ENCODE measurements around the gene CTNNB1. TPM values are rescaled to one million over a fixed set of nuclear protein-coding genes. Genes with fewer than 3 reads are reported as not detected.

CTNNB1 gene
- total RNA-seq, 4 donors from 2014 or later: 311 to 417 (median 361) TPM

DNA sequence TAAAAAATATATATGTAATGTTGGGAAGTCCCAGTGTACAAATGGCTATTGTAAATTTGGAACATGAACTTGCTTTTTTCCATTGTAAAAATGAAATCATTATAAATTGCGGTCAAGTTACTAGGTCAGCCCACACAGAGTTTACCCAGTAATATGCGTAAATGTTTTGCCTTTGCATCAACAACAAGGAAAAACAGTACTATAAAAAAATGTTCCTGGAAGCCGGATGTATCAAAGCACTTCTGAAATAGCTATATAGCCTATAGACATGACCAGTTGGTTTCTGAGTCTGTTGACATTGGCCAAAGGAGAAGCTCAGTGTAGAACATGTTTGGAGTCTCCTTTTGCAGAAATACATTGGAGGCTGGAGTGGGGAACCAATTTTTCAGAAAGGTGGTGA is 23.2 kb downstream of the CTNNB1 start:
- 67% methylated on average over 3 of the region's 3 CpGs for WGBS
- TF ChIP-seq EP300 (IDR thresholded peaks at IDR 0.05): no peak
- no peak for TF ChIP-seq POLR2AphosphoS5 (IDR thresholded peaks at IDR 0.05)
- TF ChIP-seq, protein P1, sequence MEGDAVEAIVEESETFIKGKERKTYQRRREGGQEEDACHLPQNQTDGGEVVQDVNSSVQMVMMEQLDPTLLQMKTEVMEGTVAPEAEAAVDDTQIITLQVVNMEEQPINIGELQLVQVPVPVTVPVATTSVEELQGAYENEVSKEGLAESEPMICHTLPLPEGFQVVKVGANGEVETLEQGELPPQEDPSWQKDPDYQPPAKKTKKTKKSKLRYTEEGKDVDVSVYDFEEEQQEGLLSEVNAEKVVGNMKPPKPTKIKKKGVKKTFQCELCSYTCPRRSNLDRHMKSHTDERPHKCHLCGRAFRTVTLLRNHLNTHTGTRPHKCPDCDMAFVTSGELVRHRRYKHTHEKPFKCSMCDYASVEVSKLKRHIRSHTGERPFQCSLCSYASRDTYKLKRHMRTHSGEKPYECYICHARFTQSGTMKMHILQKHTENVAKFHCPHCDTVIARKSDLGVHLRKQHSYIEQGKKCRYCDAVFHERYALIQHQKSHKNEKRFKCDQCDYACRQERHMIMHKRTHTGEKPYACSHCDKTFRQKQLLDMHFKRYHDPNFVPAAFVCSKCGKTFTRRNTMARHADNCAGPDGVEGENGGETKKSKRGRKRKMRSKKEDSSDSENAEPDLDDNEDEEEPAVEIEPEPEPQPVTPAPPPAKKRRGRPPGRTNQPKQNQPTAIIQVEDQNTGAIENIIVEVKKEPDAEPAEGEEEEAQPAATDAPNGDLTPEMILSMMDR (IDR thresholded peaks at IDR 0.05): no peak
- TF ChIP-seq POLR2A (IDR thresholded peaks at IDR 0.05): no peak
- no peak overlapping the region for H3K27ac ChIP-seq
- peaks cover 37% of the 10 kb centered on the region for H3K36me3 ChIP-seq
- no peaks in the 10 kb centered on the region for H3K27me3 ChIP-seq
- peaks cover 52% of the 10 kb centered on the region for H3K4me1 ChIP-seq
- no peak for DNase-seq (ENCODE audit: low spot score in 2 of 2)
- no peak overlapping the region for H3K4me3 ChIP-seq
- H3K9me3 ChIP-seq: no peaks in the 10 kb centered on the region

DNA sequence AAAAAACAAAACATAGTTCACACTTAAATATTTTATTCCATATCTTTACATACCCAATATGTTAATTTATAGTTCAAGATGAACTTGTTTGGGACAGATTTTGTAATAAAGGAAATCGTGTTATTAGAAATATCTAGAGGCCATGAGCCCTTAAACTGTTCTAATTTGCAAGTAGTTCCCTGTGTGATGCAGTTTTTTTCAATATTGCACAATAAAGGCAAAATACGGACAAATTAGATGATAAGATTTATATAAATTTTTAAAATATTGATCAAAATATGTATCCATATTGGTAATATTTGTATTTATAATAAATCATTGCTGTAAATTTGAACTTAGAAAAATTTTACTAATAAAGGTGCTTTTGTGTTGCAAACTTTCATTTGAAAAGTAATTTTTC is 23.8 kb downstream of the CTNNB1 start:
- H3K27me3 ChIP-seq: no peaks in the 10 kb centered on the region
- no peak overlapping the region for H3K4me3 ChIP-seq
- no peak for DNase-seq (ENCODE audit: low spot score in 2 of 2)
- no peak for TF ChIP-seq EP300 (IDR thresholded peaks at IDR 0.05)
- no peak for TF ChIP-seq POLR2AphosphoS5 (IDR thresholded peaks at IDR 0.05)
- 68% methylated on average over 2 of the region's 2 CpGs for WGBS
- H3K36me3 ChIP-seq: peaks cover 42% of the 10 kb centered on the region
- no peak overlapping the region for H3K27ac ChIP-seq
- no peaks in the 10 kb centered on the region for H3K9me3 ChIP-seq
- peaks cover 46% of the 10 kb centered on the region for H3K4me1 ChIP-seq

GRCh38 chr3:41223691-41224090 is 24.4 kb downstream of the CTNNB1 start:
- H3K4me1 ChIP-seq: peaks cover 40% of the 10 kb centered on the region

DNA sequence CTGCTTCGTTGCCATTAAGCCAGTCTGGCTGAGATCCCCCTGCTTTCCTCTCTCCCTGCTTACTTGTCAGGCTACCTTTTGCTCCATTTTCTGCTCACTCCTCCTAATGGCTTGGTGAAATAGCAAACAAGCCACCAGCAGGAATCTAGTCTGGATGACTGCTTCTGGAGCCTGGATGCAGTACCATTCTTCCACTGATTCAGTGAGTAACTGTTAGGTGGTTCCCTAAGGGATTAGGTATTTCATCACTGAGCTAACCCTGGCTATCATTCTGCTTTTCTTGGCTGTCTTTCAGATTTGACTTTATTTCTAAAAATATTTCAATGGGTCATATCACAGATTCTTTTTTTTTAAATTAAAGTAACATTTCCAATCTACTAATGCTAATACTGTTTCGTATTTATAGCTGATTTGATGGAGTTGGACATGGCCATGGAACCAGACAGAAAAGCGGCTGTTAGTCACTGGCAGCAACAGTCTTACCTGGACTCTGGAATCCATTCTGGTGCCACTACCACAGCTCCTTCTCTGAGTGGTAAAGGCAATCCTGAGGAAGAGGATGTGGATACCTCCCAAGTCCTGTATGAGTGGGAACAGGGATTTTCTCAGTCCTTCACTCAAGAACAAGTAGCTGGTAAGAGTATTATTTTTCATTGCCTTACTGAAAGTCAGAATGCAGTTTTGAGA is 25.0 kb downstream of the CTNNB1 start:
- 64% methylated on average over 3 of the region's 3 CpGs for WGBS
- no peak for TF ChIP-seq EP300 (IDR thresholded peaks at IDR 0.05)
- TF ChIP-seq, protein P1 (IDR thresholded peaks at IDR 0.05): no peak
- no peak for TF ChIP-seq POLR2A (IDR thresholded peaks at IDR 0.05)
- TF ChIP-seq POLR2AphosphoS5 (IDR thresholded peaks at IDR 0.05): no peak
- no peak for DNase-seq (ENCODE audit: low spot score in 2 of 2)
- H3K4me1 ChIP-seq: peaks cover 37% of the 10 kb centered on the region
- H3K36me3 ChIP-seq: peaks cover 46% of the 10 kb centered on the region
- H3K4me3 ChIP-seq: no peak overlapping the region
- no peaks in the 10 kb centered on the region for H3K27me3 ChIP-seq
- no peaks in the 10 kb centered on the region for H3K9me3 ChIP-seq
- no peak overlapping the region for H3K27ac ChIP-seq

More at GRCh38 chr3:41223691-41224090, 24.4 kb downstream of the CTNNB1 start:
- Histone ChIP-seq H3K9me3 (no peaks in the 10 kb centered on the region), H3K36me3 (peaks cover 46% of the 10 kb centered on the region), H3K27me3 (no peaks in the 10 kb centered on the region), H3K4me3 (no peak overlapping the region), H3K27ac (no peak overlapping the region)
- DNase-seq (ENCODE audit: low spot score in 2 of 2): no peak
- TF ChIP-seq, protein P1 (IDR thresholded peaks at IDR 0.05): no peak
- TF ChIP-seq POLR2AphosphoS5 (IDR thresholded peaks at IDR 0.05): no peak
- TF ChIP-seq POLR2A (IDR thresholded peaks at IDR 0.05): no peak
- no peak for TF ChIP-seq EP300 (IDR thresholded peaks at IDR 0.05)
- WGBS: 81% methylated on average over 2 of the region's 2 CpGs

DNA sequence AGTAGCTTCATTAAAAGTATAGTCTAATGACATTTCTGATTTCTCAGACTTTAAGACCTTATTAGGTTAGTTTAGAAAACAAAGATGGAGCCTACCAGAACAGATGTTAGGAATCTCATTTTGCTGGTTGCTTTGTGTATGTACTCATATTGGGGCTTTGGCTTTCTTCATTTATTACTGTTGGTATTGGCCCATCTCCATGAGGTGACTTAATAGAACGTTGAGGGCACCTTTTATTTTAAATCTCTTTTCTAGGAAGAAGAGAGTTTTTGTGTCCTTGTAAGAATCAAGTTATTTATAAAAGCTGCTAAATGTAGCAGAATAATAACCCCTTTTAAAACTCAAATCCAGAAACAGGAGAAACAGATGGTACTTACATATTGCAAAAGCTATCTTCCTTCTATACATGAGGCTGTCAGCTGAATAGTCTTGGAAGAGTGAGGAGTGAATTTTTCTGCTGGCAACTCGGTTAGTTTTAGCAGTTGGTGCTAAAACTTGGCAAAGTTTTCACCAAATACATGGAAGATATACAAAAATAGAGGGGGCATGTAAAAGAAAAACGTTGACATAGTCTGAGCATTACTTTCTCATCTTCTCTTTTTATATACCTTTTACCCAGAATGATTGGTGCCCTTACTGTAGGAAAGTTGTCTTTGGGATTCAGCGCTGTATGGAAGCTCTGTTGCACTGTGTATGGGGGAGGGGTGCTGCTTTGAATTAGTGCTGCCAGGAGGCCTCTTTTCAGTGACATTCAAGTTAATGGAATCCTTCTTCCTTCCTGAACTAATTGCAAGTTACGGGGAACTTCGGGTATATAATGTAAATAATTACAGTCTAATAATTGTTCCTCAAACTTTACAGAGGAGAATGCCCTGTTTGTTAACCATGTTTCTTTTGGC is 35.8 kb downstream of the CTNNB1 start:
- Histone ChIP-seq H3K27me3 (no peaks in the 10 kb centered on the region), H3K9me3 (no peaks in the 10 kb centered on the region), H3K4me3 (no peak overlapping the region), H3K36me3 (peaks cover 88% of the 10 kb centered on the region), H3K4me1 (peaks cover 9% of the 10 kb centered on the region), H3K27ac (no peak overlapping the region)
- DNase-seq (ENCODE audit: low spot score in 2 of 2): no peak
- 53% methylated on average over 6 of the region's 6 CpGs for WGBS
- TF ChIP-seq, protein P1 (IDR thresholded peaks at IDR 0.05): no peak
- TF ChIP-seq POLR2A (IDR thresholded peaks at IDR 0.05): no peak
- no peak for TF ChIP-seq EP300 (IDR thresholded peaks at IDR 0.05)
- TF ChIP-seq POLR2AphosphoS5 (IDR thresholded peaks at IDR 0.05): no peak
